ENCODE data around the gene KRTAP29-1.

Gene KRTAP29-1

GRCh38 chr17:41302981-41303380 is 330 bp upstream of the KRTAP29-1 start:
- ChIA-PET POLR2A (no interaction called here), CTCF (interaction anchor here (0.5 to 4.8 kb wide), 3 partner anchors 19 to 496 kb away, joined by 3 to 27 read pairs (median 5); no protein-coding TSS in a partner anchor)
- Histone ChIP-seq H3K4me3 (ENCODE audit: low read depth, low read length) (no peak overlapping the region), H3K4me1 (ENCODE audit: control insufficient read depth, insufficient read depth, low read length) (no peaks in the 10 kb centered on the region), H3K9me3 (ENCODE audit: control insufficient read depth, insufficient read depth, low read depth, low read length) (no peaks in the 10 kb centered on the region), H3K27ac (ENCODE audit: extremely low read depth, low read depth, low read length) (no peak overlapping the region), H3K36me3 (ENCODE audit: control insufficient read depth in 2 of 2, insufficient read depth in 1 of 2, low read length in 2 of 2) (no peaks in the 10 kb centered on the region)
- TF ChIP-seq ZNF138 (tag by site-specific recombination; IDR thresholded peaks at IDR 0.05; ENCODE audit: borderline replicate concordance), result no peak
- no peak for TF ChIP-seq ZNF174 (tag by site-specific recombination; IDR thresholded peaks at IDR 0.05)
- TF ChIP-seq ZNF114 (tag by site-specific recombination; IDR thresholded peaks at IDR 0.05), result no peak
- TF ChIP-seq ZNF280D (tag by site-specific recombination; IDR thresholded peaks at IDR 0.05), result no peak
- TF ChIP-seq ZSCAN16 (tag by site-specific recombination; IDR thresholded peaks at IDR 0.05), result no peak

- Histone ChIP-seq H3K4me3 (ENCODE audit: low read depth, low read length) (no peak overlapping the region), H3K36me3 (ENCODE audit: control insufficient read depth in 2 of 2, insufficient read depth in 1 of 2, low read length in 2 of 2) (no peaks in the 10 kb centered on the region), H3K9me3 (ENCODE audit: control insufficient read depth, insufficient read depth, low read depth, low read length) (no peaks in the 10 kb centered on the region), H3K4me1 (ENCODE audit: control insufficient read depth, insufficient read depth, low read length) (no peaks in the 10 kb centered on the region), H3K27ac (ENCODE audit: extremely low read depth, low read depth, low read length) (no peak overlapping the region)
- CTCF ChIA-PET, result interaction anchor here (0.6 to 4.8 kb wide), 4 partner anchors 8 to 362 kb away, joined by 3 to 27 read pairs (median 4); partner anchors contain the start of gene KRTAP16-1
- POLR2A ChIA-PET, result no interaction called here
- TF ChIP-seq WT1 (tag by site-specific recombination; IDR thresholded peaks at IDR 0.05) (no peak), ZSCAN16 (tag by site-specific recombination; IDR thresholded peaks at IDR 0.05) (no peak), ZNF670 (tag by site-specific recombination; IDR thresholded peaks at IDR 0.05; ENCODE audit: low read depth) (no peak), HOXC10 (CRISPR knock-in tag; IDR thresholded peaks at IDR 0.05) (no peak), ZNF223 (tag by site-specific recombination; IDR thresholded peaks at IDR 0.05) (no peak)
Observed at GRCh38 chr17:41301204-41301790, 1.4 kb downstream of the KRTAP29-1 start.

GRCh38 chr17:41298458-41299135 is 4.1 kb downstream of the KRTAP29-1 start:
- no peaks in the 10 kb centered on the region for H3K9me3 ChIP-seq (ENCODE audit: control insufficient read depth, insufficient read depth, low read depth, low read length)
- no peak overlapping the region for H3K4me3 ChIP-seq (ENCODE audit: low read depth, low read length)
- ChIA-PET CTCF (no interaction called here), POLR2A (no interaction called here)
- no peak overlapping the region for H3K27ac ChIP-seq (ENCODE audit: extremely low read depth, low read depth, low read length)
- no peaks in the 10 kb centered on the region for H3K4me1 ChIP-seq (ENCODE audit: control insufficient read depth, insufficient read depth, low read length)
- H3K36me3 ChIP-seq (ENCODE audit: control insufficient read depth in 2 of 2, insufficient read depth in 1 of 2, low read length in 2 of 2), result no peaks in the 10 kb centered on the region
- TF ChIP-seq ZNF473 (tag by site-specific recombination; IDR thresholded peaks at IDR 0.05) (no peak), ZNF18 (tag by site-specific recombination; IDR thresholded peaks at IDR 0.05) (no peak), ZBTB10 (tag by site-specific recombination; IDR thresholded peaks at IDR 0.05) (no peak), WT1 (tag by site-specific recombination; IDR thresholded peaks at IDR 0.05) (no peak), ZNF792 (tag by site-specific recombination; IDR thresholded peaks at IDR 0.05) (no peak), ZNF664 (tag by site-specific recombination; IDR thresholded peaks at IDR 0.05) (no peak), ZNF529 (tag by site-specific recombination; IDR thresholded peaks at IDR 0.05; ENCODE audit: insufficient replicate concordance) (no peak), ZNF404 (tag by site-specific recombination; IDR thresholded peaks at IDR 0.05) (no peak), PRDM10 (tag by site-specific recombination; IDR thresholded peaks at IDR 0.05) (no peak)

All from HEK293 (cell line).